A549 (cell line): ENCODE results near the gene MYRIP. TPM values are rescaled to one million over a fixed set of nuclear protein-coding genes. Genes with fewer than 3 reads are reported as not detected.

Source experiments
- ATAC-seq, 2 experiments: fragments of 200-7000 bp in 1 of 2; fragments of >200 bp in 1 of 2; cut with Nextera tagmentation in 1 of 2; cut with Tn5 transposase in 1 of 2; 3 replicates each; pipeline versions ENCODE4 v1.8.0 to v1.9.1; 2018 to 2020; ENCODE audit warnings: mild to moderate bottlenecking in 1 of 2, moderate library complexity in 1 of 2
- CTCF ChIA-PET: fragments of 300-600 bp; sonication (Branson Sonifier 250); formaldehyde crosslinking; extraction: SDS; loops from one replicate; lab custom pipeline; 2021; ENCODE audit warnings: antibody characterized with exemption, inconsistent platforms; lab: Yijun Ruan, JAX
- POLR2A ChIA-PET: fragments of 350-600 bp; formaldehyde crosslinking; extraction: SDS; loops from one replicate; lab custom pipeline; 2021; ENCODE audit warnings: antibody characterized with exemption, inconsistent platforms; lab: Yijun Ruan, JAX
- DNase-seq, 2 experiments: peaks; one replicate each; pipeline versions ENCODE4 v3.0.0 to v3.0.0-alpha.2; 2011 to 2016; ENCODE audit warnings: low read depth in 1 of 2, low spot score in 1 of 2
- FAIRE-seq: peaks from 2 replicates; lab custom pipeline; 2011; peaks lifted over from hg19 to GRCh38; lab: Jason Lieb, UNC
- H3K27ac ChIP-seq, 2 experiments: fragments of >200 bp; sonication (Bioruptor Twin); formaldehyde crosslinking; 3 replicates each; pipeline ENCODE4 v1.5.1; 2016 to 2017
- H3K4me1 ChIP-seq: fragments of >200 bp; sonication (Bioruptor Twin); formaldehyde crosslinking; 3 replicates; pipeline ENCODE4 v1.6.1; 2016
- H3K4me2 ChIP-seq: fragments of >200 bp; sonication (Bioruptor Twin); formaldehyde crosslinking; 3 replicates; pipeline ENCODE4 v1.6.1; 2016
- H3K4me3 ChIP-seq: fragments of >200 bp; sonication (Bioruptor Twin); formaldehyde crosslinking; 3 replicates; pipeline ENCODE4 v1.5.1; 2016
- H3K9me3 ChIP-seq: fragments of >200 bp; sonication (Bioruptor Twin); formaldehyde crosslinking; 3 replicates; pipeline ENCODE4 v1.6.1; 2016
- ATOH8 ChIP-seq: fragments of 250-450 bp; sonication (Bioruptor Pico); IDR thresholded peaks from 2 replicates; pipeline ENCODE4 v1.5.0; 2020; ENCODE audit warnings: low read depth, mild to moderate bottlenecking, moderate library complexity
- CBX2 ChIP-seq: fragments of 200-600 bp; sonication (generic); IDR thresholded peaks from 2 replicates; pipeline ENCODE4 v1.6.1; 2016; ENCODE audit warnings: low read depth, mild to moderate bottlenecking, borderline replicate concordance
- CHD2 ChIP-seq: fragments of 150-350 bp; IDR thresholded peaks from 2 replicates; pipeline ENCODE4 v1.6.1; 2014; ENCODE audit warnings: low read length; ENCODE audit not compliant: partially characterized antibody
- CHD4 ChIP-seq: fragments of 200-600 bp; sonication (generic); IDR thresholded peaks from 2 replicates; pipeline ENCODE4 v1.6.1; 2016; ENCODE audit warnings: antibody characterized with exemption, mild to moderate bottlenecking, borderline replicate concordance
- EHF ChIP-seq: fragments of 250-450 bp; sonication (Bioruptor Pico); IDR thresholded peaks from 2 replicates; pipeline ENCODE4 v1.5.0; 2020; ENCODE audit warnings: mild to moderate bottlenecking
- ELK1 ChIP-seq: fragments of 150-350 bp; IDR thresholded peaks from 2 replicates; pipeline ENCODE4 v1.6.1; 2014; ENCODE audit warnings: low read depth, mild to moderate bottlenecking, low read length
- ESRRA ChIP-seq: fragments of 150-350 bp; IDR thresholded peaks from 2 replicates; pipeline ENCODE4 v1.6.1; 2014; ENCODE audit warnings: mild to moderate bottlenecking, low read length, borderline replicate concordance
- FOSB ChIP-seq: fragments of 250-450 bp; sonication (Bioruptor Pico); IDR thresholded peaks from 2 replicates; pipeline ENCODE4 v1.5.0; 2020; ENCODE audit warnings: mild to moderate bottlenecking, moderate library complexity
- FOSL2 ChIP-seq, 2 experiments: fragments of 450-650 bp in 1 of 2; fragments of >200 bp in 1 of 2; sonication (Bioruptor Twin) in 1 of 2; formaldehyde crosslinking; IDR thresholded peaks; 2 replicates each; pipeline versions ENCODE4 v1.5.0 to v1.6.1; 2016 to 2020; ENCODE audit warnings: mild to moderate bottlenecking in 1 of 2, moderate library complexity in 1 of 2
- HDAC2 ChIP-seq: fragments of 200-600 bp; sonication (generic); IDR thresholded peaks from 2 replicates; pipeline ENCODE4 v1.6.1; 2016
- HES2 ChIP-seq: fragments of >200 bp; sonication (Bioruptor Twin); formaldehyde crosslinking; IDR thresholded peaks from 2 replicates; pipeline ENCODE4 v1.6.1; 2016
- HMGXB4 ChIP-seq: fragments of 250-450 bp; sonication (Bioruptor Pico); IDR thresholded peaks from 2 replicates; pipeline ENCODE4 v1.5.0; 2021; ENCODE audit warnings: mild to moderate bottlenecking, moderate library complexity, borderline replicate concordance
- HOXA7 ChIP-seq: fragments of 250-450 bp; sonication (Bioruptor Pico); IDR thresholded peaks from 2 replicates; pipeline ENCODE4 v1.5.0; 2020; ENCODE audit warnings: mild to moderate bottlenecking, moderate library complexity
- JUNB ChIP-seq: fragments of >200 bp; sonication (Bioruptor Twin); formaldehyde crosslinking; IDR thresholded peaks from 2 replicates; pipeline ENCODE4 v1.6.1; 2016
- KDM5A ChIP-seq: fragments of 200-600 bp; sonication (generic); IDR thresholded peaks from 2 replicates; pipeline ENCODE4 v1.6.1; 2016; ENCODE audit warnings: antibody characterized with exemption, mild to moderate bottlenecking
- MAFK ChIP-seq: fragments of 450-650 bp; IDR thresholded peaks from 2 replicates; pipeline ENCODE4 v1.6.1; 2014; ENCODE audit not compliant: partially characterized antibody
- NFE2L2 ChIP-seq: fragments of 150-350 bp; conservative IDR thresholded peaks from 2 replicates; pipeline ENCODE4 v1.6.1; 2014; ENCODE audit warnings: low read length
- NR3C1 ChIP-seq: fragments of >200 bp; sonication (Bioruptor Twin); formaldehyde crosslinking; IDR thresholded peaks from 3 replicates; pipeline ENCODE4 v1.6.1; 2017
- POLR2A ChIP-seq: IDR thresholded peaks from 2 replicates; pipeline ENCODE4 v1.6.1; 2012; ENCODE audit warnings: mild to moderate bottlenecking, low read length
- RCOR1 ChIP-seq: fragments of 150-350 bp; IDR thresholded peaks from 2 replicates; pipeline ENCODE4 v1.6.1; 2014; ENCODE audit warnings: antibody characterized with exemption, low read length, low read depth
- REST ChIP-seq: fragments of 200-600 bp; sonication (generic); IDR thresholded peaks from 2 replicates; pipeline ENCODE4 v1.6.1; 2016; ENCODE audit warnings: antibody characterized with exemption, mild to moderate bottlenecking, moderate library complexity
- SMC3 ChIP-seq: fragments of >200 bp; sonication (Bioruptor Twin); formaldehyde crosslinking; IDR thresholded peaks from 3 replicates; pipeline ENCODE4 v1.6.1; 2018; ENCODE audit warnings: inconsistent platforms
- ZFP36 ChIP-seq: fragments of 450-650 bp; IDR thresholded peaks from 2 replicates; pipeline ENCODE4 v1.6.1; 2014; ENCODE audit warnings: borderline replicate concordance; ENCODE audit not compliant: partially characterized antibody
- ZNF302 ChIP-seq: fragments of 250-450 bp; sonication (Bioruptor Pico); IDR thresholded peaks from 2 replicates; pipeline ENCODE4 v1.9.0; 2021; ENCODE audit warnings: inconsistent platforms, mild to moderate bottlenecking, moderate library complexity
- ZSCAN20 ChIP-seq: fragments of 250-450 bp; sonication (Bioruptor Pico); IDR thresholded peaks from 2 replicates; pipeline ENCODE4 v1.8.0; 2022; ENCODE audit warnings: mild to moderate bottlenecking, moderate library complexity
- WGBS: methylation state at CpG from one replicate; pipeline ENCODE4 v1.1.6; 2017; ENCODE audit errors: missing lambda C conversion rate; 5-methylcytosine and 5-hydroxymethylcytosine counted together
- polyA plus RNA-seq, 4 experiments: library from polyadenylated mRNA; depleted of rRNA in 3 of 4; stranded (reverse); fragments of >200 nt; fragmentation: RNase III in 1 of 4; extraction: RNeasy Plus Mini Kit Qiagen cat#74134 plus additional on column Dnase treatment in 1 of 4; gene quantifications; 2 replicates in 3 of 4; 3 replicates in 1 of 4; pipeline ENCODE4 v1.2.3, GENCODE V29; 2011 to 2017

Gene MYRIP
- polyA plus RNA-seq, 2 of the 4 experiments (the other 2 are of a cell fraction), result not detected

GRCh38 chr3:40124918-40125317 lies 315.5 kb downstream of the MYRIP start:
- no peak for ATAC-seq
- no peak for DNase-seq
- CTCF ChIA-PET, result no interaction called here

GRCh38 chr3:40128166-40128565 lies 318.8 kb downstream of the MYRIP start:
- Histone ChIP-seq H3K9me3 (no peaks in the 10 kb centered on the region), H3K4me1 (no peaks in the 10 kb centered on the region)
- TF ChIP-seq CHD4, result no peak
- TF ChIP-seq, all 56 proteins: peak for 0
- no peak overlapping the region for H3K27ac ChIP-seq
- DNase-seq (no peak), ATAC-seq (no peak), FAIRE-seq (no peak)
- ChIA-PET CTCF (no interaction called here), POLR2A (no interaction called here)
- WGBS, result 43% methylated on average over 2 of the region's 2 CpGs
- no peak overlapping the region for H3K4me2 ChIP-seq
- no peak overlapping the region for H3K4me3 ChIP-seq

More at GRCh38 chr3:40124918-40125317, 315.5 kb downstream of the MYRIP start:
- POLR2A ChIA-PET, result no interaction called here
- H3K27ac ChIP-seq, result no peak overlapping the region
- no peak overlapping the region for H3K4me2 ChIP-seq
- H3K4me1 ChIP-seq, result 0 out of 3 replicates have a peak, but pooled peaks cover 3% of the 10 kb centered on the region
- FAIRE-seq, result no peak
- no peak overlapping the region for H3K4me3 ChIP-seq
- H3K9me3 ChIP-seq, result no peaks in the 10 kb centered on the region
- no peak for TF ChIP-seq EHF (CRISPR knock-in tag)
- no peak for TF ChIP-seq HDAC2
- no peak for TF ChIP-seq NFE2L2
- no peak for TF ChIP-seq ESRRA
- TF ChIP-seq CBX2, result no peak
- TF ChIP-seq HES2, result no peak
- TF ChIP-seq ZFP36, result no peak
- TF ChIP-seq NR3C1, result no peak
- TF ChIP-seq RCOR1, result no peak
- TF ChIP-seq POLR2A, result no peak
- TF ChIP-seq ZNF302 (CRISPR knock-in tag), result no peak
- no peak for TF ChIP-seq CHD2
- TF ChIP-seq FOSB (CRISPR knock-in tag), result no peak
- no peak for TF ChIP-seq HMGXB4 (CRISPR knock-in tag)

- H3K4me3 ChIP-seq, result no peak overlapping the region
- CTCF ChIA-PET, result no interaction called here
- H3K4me2 ChIP-seq, result no peak overlapping the region
- no peaks in the 10 kb centered on the region for H3K4me1 ChIP-seq
- DNase-seq (no peak), FAIRE-seq (no peak), ATAC-seq (no peak)
- 65% methylated on average over 3 of the region's 3 CpGs for WGBS
- no peak overlapping the region for H3K27ac ChIP-seq
- no peaks in the 10 kb centered on the region for H3K9me3 ChIP-seq
- POLR2A ChIA-PET, result no interaction called here
- no peak for TF ChIP-seq SMC3
- no peak for TF ChIP-seq HOXA7 (CRISPR knock-in tag)
- no peak for TF ChIP-seq HMGXB4 (CRISPR knock-in tag)
- TF ChIP-seq REST, result no peak
- no peak for TF ChIP-seq JUNB
- TF ChIP-seq MAFK, result no peak
- TF ChIP-seq CHD2, result no peak
- TF ChIP-seq NFE2L2, result no peak
- no peak for TF ChIP-seq ZSCAN20 (CRISPR knock-in tag)
- TF ChIP-seq ELK1, result no peak
- no peak for TF ChIP-seq KDM5A
- no peak for TF ChIP-seq ATOH8
- TF ChIP-seq FOSL2 (IDR thresholded peaks at IDR 0.05), result no peak
- TF ChIP-seq FOSL2 (CRISPR knock-in tag; IDR thresholded peaks at IDR 0.05), result no peak
These were observed 320.1 kb downstream of the MYRIP start for GRCh38 chr3:40129510-40129909.
